Inferior parietal cortex (tissue), 1 donor: ENCODE data around the gene FOXD4L3.
"Not testable (repeated sequence)": the region's sequence is repeated elsewhere in the genome, so short reads cannot be mapped to it uniquely, and the experiment has no call there.

Experiments used
- DNase-seq: peaks from one replicate; pipeline ENCODE4 v3.0.0-alpha.2; 2016; ENCODE audit errors: extremely low spot score

The FOXD4L3 gene

GRCh38 chr9:68302567-68302966, at the start of gene FOXD4L3:
Gene FOXD4L3, plus strand, starts transcription at chr9:68302867. Its CDS starts 85 bp downstream, at chr9:68302952.
- not testable (repeated sequence) for DNase-seq

DNA sequence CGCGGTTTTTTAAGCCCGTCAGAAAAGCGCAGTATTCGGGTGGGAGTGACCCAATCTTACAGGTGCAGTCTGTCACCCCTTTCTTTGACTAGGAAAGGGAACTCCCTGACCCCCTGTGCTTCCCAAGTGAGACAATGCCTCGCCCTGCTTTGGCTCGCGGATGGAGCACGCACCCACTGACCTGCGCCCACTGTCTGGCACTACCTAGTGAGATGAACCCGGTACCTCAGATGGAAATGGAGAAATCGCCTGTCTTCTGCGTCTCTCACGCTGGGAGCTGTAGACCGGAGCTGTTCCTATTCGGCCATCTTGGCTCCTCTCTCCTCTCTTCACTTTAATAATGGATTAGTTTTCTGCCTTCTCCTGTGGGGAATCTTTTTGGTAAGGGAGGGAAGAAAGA, 21.6 kb upstream of the FOXD4L3 start:
- DNase-seq: not testable (repeated sequence)

DNA sequence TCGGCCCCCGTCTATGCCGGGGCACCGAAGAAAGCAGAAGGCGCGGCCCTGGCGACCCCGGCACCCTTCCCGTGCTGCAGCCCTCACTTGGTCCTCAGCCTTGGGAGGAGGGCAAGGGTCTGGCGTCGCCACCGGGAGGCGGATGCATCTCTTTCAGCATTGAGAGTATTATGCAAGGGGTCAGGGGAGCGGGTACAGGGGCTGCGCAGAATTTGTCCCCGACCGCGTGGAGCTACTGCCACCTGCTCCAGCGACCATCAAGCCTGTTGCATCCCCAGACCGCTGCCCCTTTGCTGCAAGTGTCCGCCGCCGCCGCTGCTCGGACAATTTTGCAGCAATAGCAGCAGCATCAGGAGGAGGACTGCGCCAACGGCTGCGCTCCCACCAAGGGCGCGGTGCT, 1.1 kb downstream of the FOXD4L3 start:
- not testable (repeated sequence) for DNase-seq

DNA sequence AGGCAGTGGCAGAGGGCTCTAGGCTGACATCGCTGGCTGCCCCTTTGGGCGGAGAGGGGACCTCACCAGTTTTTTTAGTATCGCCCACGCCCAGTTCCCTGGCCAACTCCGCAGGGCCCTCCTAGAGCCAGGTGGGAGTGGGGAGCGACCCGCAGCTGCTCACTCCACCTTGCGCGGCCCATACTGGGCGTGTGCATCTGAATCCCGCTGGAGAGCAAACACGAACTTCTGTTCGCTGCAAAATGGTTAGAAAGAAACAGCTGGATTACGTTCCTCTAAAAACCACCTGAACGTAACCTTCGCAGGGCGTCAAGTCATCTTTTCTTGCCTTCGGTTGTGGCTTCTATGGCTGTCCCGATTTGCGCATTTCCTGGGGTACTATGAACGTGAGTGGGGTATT, 1.5 kb downstream of the FOXD4L3 start:
- DNase-seq: not testable (repeated sequence)

GRCh38 chr9:68304777-68305176, 2.1 kb downstream of the FOXD4L3 start:
- not testable (repeated sequence) for DNase-seq

DNA sequence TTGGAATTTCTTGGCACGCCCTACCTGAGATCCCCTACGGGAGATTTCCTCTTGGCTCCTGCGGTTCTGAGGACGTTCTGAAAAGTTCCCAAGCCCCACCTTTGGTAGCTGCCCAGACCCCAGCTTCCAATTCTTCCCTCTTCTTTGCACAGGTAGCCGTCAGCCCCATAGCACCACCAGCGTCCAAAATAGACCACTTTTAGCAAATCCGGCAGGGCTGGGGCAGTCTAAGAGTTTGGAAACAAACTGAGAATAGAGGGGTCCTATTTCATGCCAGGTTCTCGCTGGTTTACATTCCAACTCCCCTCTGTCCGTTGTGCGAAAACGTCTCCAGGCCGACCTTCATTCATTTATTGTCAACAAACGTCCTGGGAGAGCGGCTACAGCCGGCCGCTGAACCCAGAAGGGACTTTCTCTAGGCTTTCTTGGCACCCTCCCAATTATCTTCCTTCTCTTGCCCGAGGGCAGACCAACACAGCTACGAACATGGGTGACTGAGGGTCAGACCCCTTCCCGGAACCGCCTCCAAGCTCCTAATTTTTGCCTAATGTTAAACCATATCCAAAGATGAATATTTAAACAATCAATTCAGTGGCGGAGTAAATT, 3.1 kb downstream of the FOXD4L3 start:
- not testable (repeated sequence) for DNase-seq

GRCh38 chr9:68306391-68306964, 3.8 kb downstream of the FOXD4L3 start:
- not testable (repeated sequence) for DNase-seq

- not testable (repeated sequence) for DNase-seq
These were observed 4.5 kb downstream of the FOXD4L3 start for GRCh38 chr9:68307127-68307526.

- DNase-seq: not testable (repeated sequence)
These were observed 5.0 kb downstream of the FOXD4L3 start for GRCh38 chr9:68307654-68308053.

DNA sequence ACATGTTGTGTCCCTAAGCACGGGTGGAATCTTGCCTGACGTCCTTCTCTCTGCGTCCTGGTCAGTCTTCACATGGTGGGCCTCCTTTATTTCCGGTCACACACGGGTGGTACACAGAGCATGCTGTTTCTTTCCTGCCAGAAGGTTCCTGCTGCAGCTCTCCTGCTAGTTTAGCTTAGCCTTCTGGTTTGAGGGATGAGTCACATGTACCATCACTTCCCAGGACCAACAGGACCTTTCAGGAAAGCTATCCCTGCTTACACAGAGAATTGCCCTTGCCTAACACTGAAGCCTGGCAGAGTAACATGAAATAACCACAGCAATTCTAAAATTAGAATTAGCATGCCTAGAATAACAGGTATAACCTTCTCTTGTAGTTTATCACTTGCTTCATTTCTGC, 8.5 kb downstream of the FOXD4L3 start:
- not testable (repeated sequence) for DNase-seq

- not testable (repeated sequence) for DNase-seq
These were observed 15.5 kb downstream of the FOXD4L3 start for GRCh38 chr9:68318209-68318608.

DNA sequence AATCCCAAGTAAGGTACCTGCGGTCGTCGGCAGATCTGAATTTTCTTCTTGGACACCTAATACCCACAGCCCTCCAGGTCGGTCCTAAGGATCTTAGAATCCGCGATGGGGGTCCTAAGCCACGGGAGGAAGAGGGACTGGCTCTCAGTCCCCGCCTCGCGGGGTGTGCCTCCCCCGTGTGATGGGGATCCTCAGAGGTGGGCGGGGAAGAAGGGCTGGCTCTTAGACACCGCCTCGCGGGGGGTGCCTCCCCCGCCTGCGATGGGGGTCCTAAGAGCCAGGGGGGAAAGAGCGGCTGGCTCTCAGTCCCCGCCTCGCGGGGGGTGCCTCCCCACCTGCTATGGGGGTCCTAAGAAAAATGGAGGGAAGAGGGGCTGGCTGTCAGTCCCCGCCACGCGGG, 21.1 kb downstream of the FOXD4L3 start:
- not testable (repeated sequence) for DNase-seq

- not testable (repeated sequence) for DNase-seq
These were observed 21.9 kb downstream of the FOXD4L3 start for GRCh38 chr9:68324518-68324917.

- DNase-seq: not testable (repeated sequence)
These were observed 26.4 kb downstream of the FOXD4L3 start for GRCh38 chr9:68329106-68329505.

DNA sequence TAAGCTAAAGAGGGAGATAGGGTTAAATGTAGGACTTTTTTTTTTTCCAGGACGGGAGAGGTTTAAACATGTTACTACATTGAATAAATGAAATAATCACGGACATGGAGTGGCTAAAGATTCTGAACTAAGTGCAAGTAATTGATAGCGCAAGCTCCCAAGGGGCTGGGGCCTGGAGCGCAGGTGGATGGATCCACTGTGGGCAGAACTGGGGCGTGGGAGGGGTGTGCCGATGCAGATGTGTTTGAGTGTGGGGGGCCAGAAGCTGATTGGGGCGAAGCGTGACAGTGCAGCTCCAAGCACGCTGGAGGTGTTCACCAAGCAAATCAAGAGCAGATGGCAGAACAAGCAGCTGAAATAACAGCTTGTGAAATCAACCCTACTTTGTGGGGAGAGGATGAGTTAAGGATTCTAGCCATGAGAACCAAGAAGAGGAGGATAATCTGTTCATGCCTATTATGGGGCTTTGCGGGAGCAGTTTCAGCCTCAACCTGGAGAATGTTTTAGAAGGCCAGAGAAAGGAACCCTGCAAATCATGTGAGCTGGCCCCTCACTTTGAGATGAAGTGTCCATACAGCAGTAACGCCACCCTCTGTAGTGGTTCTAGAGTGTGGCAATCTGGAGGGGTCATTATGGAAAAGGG, 28.0 kb downstream of the FOXD4L3 start:
- not testable (repeated sequence) for DNase-seq

DNA sequence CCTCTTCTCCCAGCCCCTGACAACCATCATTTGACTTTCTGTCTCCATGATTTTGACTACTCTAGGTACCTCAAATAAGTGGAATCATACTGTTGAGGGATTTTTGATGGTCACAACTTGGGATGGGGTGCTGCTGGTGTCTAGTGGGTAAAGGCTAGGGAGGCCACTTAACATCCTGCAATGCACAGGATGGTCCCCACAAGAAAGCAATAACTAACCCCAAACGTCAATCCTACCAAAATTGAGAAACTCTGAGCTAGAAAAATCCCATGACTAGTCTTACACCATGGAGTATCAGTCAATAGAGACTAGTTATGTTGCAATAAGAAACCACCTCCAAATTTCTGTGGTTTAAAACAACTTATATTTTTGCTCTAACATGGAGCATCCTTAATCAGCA, 29.5 kb downstream of the FOXD4L3 start:
- not testable (repeated sequence) for DNase-seq

- not testable (repeated sequence) for DNase-seq
These were observed 33.3 kb downstream of the FOXD4L3 start for GRCh38 chr9:68335935-68336334.

DNA sequence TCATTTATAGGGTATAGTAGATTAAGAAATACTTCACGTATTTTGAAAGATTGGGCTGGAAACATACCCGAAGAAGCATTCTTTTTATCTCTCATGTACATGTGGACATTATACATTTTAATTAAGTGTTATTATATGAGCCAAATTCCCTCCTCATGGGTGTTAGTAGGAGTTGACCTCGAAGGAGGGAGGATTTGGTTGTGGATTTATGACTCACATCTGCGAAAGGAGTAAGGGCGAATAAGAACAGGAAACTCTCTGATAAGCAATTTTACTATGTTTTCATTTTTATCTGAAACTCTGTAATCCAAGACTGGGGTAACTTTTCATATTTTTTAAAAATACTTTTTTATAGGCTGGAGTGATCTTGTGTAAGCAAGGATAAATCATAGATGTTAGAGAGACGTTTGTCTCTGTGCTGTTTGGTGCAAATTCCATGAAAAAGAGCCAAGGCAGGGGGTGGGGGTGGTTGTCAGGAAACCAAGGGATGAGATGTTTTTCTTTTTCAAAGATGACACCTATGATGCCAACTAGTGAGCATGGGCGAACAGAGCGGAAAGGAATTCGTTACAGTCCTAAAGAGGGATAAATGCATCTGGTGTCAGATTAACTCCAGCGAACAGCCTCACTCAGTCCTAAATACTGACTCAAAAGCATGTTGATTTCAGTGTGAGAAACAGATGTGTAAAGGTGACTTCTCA, 34.1 kb downstream of the FOXD4L3 start:
- DNase-seq: not testable (repeated sequence)

- DNase-seq: not testable (repeated sequence)
These were observed 35.3 kb downstream of the FOXD4L3 start for GRCh38 chr9:68338000-68338399.

DNA sequence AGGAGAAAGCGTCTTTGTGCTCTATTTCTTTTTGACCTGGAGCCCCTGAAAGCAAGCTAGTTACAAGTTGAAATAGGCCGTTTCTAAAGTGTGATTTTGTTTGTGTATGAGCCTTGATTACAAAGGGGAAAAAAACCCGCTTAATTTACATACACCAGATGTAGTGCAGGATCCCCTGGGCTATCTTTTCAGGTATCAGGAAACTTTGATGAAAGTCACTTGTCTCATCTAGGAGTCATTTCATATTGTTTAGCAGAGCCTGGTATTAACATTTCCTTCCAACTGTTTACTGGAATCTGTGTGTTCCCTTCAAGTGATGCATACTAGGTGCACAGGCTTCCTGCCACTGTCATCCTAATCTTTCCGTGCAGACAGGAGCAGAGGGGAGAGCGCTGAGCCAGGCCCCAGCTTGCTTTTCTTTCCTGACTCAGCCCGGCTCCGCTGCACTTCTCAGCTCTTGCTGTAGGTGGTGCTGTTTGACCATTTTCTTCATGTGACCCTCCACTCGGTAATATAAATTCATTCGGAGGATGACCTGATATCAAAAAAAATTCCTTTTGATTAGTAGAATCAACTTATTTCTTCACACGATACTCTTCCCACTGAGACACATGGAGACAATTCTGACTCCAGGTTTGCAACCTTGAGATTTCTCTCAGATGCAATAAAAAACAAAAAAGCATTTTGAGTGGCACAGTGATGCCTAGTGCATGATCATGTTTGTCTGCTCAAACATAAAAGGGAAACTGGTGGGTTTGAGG, 39.8 kb downstream of the FOXD4L3 start:
- not testable (repeated sequence) for DNase-seq

DNA sequence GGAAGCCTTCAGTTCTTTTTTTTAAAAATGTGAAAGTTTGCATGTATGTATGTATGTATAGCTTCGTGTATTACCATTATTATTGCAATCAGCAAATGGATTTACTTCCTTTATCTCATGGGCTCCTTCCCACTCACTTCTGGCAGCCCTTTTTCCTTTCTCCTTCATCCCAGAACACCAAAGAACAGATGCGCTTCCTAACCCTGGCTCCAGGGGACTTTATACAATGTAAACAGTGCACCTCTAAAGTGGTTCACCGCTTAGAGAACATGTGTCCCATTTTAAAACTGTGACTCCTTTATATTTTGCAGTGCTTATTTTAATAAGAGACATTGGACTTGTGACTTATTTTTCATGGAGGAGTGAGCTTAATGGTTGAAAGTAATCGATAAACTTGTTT, 40.6 kb downstream of the FOXD4L3 start:
- DNase-seq: not testable (repeated sequence)

GRCh38 chr9:68343992-68344391, 41.3 kb downstream of the FOXD4L3 start:
- DNase-seq: not testable (repeated sequence)
